HG03159 (cell line): ENCODE data around the gene NR2E1.

Experiments used
- ATAC-seq: cut with Tn5 transposase; IDR thresholded peaks from one replicate; pipeline ENCODE4 v1.9.1; 2021; ENCODE audit warnings: mild to moderate bottlenecking, moderate library complexity; ENCODE audit not compliant: unreplicated experiment

Gene NR2E1

DNA sequence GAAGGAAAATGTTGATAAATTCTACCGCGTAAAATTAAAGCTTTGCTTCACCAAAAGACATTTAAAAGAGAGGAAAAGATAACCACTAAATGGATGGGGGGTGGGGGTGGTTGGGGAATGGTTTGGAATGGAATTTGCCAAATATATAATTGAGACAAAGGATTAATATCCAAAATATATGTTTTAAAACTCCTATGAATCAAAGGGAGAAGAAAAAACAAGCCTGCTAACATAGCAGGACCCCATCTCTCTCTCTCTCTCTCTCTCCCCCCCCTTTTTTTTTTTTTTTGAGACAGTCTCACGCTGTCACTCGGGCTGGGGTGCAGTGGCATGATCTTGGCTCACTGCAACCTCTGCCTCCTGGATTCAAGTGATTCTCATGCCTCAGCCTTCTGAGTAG lies 13.4 kb upstream of the NR2E1 start:
- ATAC-seq: no peak

DNA sequence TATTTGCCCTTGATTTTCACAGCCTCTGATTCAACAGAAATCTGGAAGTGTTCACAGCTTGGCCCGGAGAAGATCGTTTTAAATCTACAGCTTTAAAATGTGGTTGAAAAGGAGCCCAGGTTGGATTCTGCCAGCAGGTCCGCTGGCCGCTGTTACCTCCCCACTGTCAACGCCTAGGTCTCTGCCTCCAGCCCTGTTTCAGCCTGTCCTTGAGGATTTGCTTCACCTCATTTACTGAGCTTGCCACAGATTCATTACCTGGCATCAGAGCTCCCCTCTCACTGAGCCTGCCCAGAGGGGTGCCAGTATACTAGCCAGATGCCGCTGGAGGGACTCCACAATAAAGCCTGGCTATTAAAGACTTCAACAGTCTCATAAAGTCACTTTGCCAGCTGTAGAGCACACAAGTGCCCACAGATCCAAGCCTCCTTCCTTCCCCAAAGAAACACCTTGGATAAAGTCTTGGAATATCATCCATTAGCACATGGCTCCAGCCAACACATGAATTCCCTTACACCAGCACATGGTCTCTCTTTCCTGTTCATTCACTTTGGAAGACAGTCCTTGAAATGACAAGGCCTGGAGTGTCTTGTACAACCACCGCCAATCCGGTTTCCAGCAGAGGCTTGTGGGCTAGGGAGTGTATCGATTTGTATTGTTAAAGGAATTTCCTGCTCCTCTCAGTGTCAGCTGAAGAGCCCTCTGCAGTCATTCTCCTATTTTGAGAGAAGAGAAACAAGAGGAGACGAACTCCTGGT lies 9.5 kb upstream of the NR2E1 start:
- no peak for ATAC-seq

DNA sequence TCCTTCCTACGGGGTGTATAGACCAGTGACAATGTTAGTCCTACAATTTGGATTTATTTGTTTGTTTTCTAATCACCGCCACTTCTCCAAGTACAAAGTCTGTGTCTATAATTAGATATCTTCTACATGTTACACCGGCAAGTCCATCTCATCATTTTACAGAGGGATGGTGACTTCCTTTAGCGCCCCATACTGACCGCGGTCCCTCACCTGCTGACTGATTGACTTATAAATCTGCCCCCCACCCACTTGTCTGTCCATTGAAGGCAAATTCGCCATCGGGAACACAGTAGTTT lies 8.9 kb upstream of the NR2E1 start:
- no peak for ATAC-seq

DNA sequence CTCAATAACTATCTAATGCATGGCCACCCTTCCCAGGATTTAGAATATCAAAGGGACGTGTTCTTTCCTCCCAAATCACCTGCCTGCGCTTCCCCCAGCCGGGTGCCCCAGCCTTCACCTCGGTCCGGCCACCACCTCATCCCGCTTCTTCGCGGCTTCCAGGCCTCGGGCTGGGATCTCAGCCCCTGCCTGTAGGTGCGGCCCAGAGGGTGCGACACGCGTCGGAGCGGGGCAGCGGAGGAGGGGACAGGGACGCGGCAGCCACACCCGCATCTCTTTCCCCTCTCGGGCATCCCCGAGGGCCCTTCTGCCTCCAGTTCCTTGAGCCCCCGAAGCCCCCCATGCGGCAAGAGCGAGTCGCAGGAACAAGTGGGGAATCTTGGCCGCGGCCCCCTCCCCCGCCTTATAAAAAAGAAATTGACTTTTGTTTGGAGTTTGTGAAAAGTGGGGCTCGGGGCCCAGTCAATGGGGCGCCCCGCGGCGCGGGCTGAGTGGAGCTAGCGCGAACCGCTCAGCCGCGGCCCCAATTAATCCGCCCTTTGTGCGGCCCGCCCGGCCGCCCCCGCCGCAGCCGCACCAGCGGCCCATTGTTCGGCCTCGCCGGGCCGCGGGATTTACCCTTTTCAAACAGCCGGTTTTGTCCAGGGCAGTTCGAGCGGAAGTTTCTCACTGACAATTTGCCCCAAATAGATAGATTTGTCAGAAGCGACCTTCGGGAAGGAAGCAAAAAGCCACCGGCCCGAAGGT lies 8.4 kb upstream of the NR2E1 start:
- no peak for ATAC-seq

DNA sequence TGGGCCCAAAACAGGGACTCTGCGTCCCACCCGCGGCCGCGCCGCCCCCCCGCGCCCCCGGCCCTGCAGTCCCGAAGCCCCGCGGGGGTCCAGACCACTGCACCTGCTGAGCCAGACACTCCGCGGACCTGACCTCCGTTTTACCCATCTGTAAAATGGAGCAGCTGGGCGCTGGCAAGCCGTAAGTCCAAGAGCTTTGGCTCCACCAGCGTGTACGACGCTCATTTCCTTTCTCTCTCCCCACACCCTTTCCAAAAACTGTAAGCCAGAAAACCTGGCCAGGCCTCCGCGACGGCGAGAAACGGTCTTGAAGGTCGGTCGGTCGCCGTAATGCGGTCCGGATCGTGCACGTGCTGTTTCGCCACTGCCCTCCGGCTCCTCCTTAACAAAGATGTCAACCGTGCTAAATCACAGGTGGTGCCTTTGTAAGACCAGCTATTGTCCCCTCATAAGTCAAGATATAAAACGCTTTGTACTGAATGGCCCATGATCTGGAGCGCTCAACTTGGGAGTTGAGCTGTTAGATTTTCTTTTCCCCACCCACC lies 7.8 kb upstream of the NR2E1 start:
- ATAC-seq: no peak

DNA sequence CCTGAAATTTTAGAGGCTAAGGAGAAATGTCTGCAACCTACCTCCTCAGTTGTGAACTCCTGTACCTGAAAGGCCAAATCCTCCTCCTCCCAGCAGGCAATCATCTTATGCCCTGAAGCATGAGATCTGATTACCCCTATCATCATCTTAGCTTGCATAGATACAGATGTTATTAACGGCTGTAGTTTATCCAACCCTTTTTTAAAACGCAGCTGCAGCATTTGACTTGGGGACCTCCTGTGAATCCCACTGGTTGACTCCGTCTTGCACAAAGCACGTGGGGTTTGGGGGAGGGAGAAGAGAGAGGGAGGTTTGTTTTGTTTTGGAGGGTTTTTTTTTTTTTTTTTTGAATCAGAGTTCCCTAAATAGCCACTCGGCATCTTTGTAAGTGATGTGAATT lies 5.8 kb upstream of the NR2E1 start:
- no peak for ATAC-seq

DNA sequence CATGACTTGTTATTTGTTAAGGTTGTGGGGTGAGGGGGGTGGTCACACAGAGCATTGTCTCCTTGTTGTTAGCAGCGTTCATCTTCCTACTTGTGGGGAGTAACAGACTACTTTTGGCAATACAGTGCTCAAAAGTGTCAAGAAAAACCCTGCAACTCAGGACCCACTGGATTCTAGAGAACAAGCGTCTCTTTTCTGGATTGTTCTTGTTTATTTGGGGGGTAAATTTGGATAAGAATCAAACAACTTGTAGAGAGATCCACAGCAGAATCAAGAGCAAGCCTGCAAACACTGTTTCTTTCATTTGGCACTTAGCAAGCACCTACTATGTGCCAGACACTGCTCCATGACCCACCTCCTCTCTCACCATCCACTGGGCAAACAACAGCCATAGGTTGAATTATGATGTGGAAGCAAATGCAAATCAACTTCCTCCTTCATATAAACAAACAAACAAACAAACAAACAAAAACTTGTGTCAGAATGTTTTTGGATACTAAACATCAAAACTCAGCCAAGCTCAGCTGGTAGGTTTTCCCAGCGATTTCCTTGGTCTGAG lies 4.0 kb upstream of the NR2E1 start:
- ATAC-seq: no peak

DNA sequence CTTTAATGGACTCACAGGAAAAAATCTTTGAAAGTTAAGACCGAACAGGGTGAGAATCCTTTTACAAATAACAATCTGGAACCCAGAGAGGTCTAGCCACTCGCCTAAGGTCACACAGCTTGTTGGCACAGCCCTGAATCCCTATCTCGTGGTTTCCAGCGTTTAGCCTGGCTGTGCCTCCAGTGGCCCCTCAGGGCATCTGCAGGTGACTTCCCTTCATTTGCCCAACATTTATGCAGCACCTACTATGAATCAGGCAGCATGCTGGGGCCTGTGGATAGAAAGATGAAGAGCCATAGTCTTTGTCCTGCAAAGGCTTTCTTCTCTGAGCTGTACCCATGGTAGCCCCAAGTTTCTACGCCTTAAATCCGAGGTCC lies 2.6 kb upstream of the NR2E1 start:
- ATAC-seq: no peak

DNA sequence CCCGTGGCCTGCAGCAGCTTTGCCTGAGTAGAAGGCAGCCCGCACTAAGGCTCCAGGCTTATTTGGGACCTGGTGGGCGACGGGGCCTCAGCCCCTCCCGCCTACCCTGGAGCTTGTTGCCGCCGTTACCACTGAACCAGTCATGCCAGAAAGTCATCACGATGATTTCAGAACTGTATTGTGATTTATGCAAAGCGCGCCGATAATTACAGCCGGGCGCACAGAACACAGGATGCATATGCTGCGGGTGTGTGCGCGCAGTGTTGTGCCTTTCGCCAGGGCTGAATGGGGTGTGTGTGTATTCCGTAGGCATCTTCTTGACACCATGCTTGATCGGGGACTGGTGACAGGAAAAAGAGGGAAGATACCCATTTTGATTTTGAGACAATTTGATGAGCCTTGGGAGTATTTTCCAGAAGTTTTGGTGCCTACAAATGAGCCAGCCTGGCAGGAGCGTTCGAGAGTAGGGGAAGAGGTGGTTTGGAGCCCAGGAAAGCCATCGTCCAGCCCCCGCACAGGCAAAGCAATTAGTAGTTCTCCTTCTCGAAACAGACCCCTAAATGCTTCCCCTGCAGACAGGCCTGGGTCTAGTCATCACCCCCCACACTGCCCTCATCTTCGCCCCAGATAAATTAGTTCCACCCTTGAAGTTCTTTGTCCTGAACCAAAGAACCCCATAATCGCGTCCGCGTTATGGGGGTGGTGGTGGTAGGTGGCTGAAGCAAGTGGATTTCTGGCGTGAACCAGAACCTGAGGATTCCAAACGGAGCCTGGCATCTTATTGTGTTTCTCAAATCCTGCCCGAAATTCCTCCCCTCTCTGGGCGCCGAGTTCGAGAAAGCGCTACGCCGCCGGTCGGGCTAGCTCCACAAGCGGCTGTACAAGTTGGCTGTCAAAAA lies 1.9 kb upstream of the NR2E1 start:
- no peak for ATAC-seq

DNA sequence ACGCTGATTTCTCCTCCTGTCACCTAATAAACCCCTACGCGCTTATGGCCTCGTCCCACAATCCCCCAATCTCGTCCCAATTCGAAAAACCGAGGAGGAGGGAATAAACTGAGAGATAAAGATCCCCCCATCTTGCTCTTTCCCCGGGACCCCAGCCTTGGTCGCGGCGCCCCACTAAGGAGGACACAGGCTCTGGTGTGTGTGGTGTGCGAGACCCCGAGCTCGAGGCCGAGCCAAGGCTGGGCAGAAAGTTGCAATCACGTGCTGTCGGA lies 1.3 kb upstream of the NR2E1 start:
- ATAC-seq: no peak

DNA sequence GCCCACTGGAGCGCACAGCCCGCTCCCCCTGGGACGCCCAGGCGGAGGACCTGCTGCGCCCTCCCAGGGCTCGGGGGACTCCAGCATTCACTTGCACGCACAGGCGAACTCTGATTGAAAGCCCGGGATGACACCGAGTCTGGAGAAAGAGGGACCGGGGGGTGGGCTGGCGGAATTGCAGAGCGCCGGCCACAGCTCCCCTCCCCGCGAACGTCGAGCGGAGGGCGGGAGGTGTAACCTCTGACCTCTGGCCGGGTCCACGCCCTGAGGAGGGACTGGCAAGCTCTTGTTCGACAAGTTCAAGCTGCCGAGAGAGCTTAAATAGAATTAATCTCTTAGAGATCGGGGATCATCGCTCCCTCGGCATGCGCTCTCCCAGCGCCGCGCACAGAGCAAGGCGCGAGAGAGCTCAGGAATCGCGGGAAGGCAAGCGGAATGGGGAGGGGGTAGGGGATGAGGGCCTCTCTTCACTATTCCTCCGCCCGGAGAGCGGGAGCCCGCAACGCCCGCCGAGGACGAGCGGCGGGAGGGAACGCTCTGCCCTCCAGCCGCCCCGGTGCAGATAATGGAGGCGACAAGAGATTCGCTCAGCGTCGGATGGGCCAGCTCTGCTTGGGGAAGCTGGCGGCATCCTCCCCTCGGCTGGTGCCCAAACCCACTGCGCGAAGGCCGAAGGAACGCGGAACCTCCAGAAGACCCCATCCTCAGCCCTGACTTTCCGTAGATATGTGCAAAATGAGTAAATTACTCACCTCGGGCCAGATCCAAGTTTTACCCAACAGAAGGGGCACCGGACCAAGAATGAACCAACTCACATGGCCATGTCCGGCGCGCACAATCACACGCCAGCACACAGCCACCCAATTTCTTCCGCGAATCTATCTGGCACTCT lies 761 bp upstream of the NR2E1 start:
- ATAC-seq: no peak

DNA sequence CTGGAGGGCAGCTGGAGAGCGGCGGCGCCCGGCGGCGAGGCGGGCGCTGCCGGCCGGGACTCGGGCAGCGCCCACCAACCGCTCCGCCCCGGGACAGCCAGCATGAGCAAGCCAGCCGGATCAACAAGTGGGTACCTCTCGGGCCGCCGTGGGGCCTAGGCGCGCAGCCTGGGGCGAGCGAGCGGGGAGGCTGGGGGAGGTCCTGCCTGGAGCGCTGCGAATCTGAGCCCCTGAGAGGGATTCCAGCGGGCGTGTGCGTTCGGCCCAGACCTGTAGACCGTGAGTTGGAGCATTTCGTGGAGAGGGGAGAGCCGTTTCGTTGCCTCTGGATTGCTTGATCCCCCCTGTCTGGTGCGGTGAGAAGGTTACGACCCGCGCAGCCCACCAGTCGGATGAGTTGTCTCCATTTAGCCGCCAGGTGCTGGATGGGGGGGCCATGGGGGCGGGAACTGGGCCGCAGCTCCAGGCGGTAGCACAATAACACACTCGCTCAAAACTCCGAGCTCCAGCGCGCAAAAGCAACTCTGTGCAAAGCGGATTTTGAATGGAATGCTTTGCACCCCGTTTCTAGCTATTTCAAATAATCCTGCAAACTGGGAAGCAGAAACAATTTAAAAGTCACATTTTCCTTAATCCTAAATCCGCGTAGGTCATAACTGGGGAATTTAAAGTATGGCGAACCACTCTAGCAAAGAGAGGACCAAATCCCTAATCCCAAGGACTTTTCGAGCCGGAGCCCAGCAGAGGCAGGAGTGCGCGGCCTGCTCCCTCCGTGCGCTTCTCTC lies 1.0 kb downstream of the NR2E1 start:
- ATAC-seq: no peak

DNA sequence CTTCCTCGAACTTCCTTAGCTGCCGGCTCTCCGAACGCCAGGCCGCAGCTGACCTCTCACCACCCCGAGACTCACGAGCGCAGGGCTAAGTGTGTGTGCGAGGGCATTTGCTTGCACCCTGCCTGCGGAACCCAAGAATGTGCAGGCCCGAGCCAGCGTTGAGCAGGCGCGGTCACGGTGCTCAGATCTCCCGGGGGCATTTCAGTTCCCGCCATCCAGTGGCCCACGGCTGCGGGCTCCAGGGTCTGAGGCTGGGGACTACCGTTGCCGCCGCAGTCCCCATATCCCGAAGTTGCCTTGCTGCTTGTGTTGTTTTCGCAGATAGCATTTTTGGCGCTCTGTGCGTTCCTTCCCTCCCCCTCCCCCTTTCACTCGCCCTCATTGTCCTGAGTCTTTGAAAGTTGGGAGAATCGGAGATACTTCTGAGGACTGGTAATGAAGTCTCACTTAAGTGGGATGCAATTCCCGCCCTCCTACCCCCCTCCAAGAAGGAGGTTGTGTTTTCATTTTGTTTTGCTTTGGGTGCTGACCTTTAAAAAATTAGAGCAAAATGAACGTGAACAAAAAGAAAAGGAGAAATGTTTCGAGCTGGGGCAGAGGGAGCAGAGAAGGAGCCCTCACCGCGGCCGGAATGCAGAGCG lies 1.7 kb downstream of the NR2E1 start:
- no peak for ATAC-seq

DNA sequence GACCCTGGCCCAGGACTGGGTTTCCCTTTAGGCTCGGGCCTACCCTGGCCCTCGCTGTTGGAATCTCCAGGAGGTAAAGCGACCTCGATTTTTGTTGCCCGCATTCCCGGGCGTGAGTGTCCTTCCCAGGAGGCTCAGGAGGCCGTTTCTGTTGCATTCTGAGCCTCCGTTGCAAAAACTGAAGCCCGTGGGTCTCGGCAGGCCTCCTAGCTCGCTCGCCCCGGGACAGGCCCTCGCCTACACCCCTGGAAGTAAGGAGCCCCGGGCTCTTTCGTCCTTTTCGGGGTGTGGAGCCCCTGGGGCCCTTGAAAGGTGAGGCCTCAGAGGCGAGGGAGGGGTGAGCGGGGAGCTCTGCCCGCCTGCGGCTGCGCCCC lies 2.3 kb downstream of the NR2E1 start:
- no peak for ATAC-seq

DNA sequence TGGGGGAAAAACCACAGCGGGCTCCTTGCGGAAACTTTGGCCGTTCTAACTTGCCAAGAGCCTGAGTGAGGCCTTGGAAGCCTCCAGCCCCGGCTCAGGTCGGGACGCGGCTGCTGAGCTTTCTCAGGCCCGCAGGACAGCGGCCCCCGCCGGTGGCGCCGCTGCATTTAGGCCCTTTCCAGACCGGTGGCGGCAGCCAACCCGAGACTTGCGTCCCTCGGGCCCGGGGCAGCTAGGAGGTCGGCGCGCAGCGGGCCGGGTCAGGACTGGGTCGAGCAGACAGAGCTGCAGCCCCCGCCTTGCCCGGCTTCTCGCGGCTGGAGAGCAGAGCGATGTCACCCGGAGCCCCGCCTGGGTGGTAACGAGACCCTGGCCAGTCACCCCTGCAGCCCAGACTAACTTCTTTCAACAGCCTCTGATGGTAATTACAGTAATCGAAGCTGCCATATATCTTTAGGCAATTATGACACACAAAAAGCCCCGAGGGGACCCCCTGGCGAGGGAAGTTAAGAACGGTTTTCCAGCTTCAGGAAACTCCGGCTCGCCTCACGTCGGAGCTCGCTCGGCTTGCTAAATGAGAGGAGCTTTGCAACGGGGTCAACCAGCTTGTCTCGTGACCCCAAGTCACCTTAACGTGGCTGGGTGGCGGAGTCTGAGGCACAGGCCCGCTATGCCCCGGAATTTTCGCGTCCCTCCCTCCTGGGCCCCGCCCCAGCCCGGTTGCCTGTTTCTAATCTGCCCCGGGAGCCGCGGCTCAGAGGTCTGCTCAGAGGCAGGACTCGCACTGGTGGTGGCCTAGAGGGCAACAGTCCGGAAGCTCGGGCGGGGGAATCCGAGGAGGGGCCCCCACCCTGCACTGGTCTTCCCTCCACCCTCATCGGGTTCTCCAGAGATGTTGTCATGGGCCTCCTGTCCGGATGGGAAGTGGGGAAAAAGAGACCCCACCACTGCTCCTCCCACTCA lies 3.0 kb downstream of the NR2E1 start:
- no peak for ATAC-seq

DNA sequence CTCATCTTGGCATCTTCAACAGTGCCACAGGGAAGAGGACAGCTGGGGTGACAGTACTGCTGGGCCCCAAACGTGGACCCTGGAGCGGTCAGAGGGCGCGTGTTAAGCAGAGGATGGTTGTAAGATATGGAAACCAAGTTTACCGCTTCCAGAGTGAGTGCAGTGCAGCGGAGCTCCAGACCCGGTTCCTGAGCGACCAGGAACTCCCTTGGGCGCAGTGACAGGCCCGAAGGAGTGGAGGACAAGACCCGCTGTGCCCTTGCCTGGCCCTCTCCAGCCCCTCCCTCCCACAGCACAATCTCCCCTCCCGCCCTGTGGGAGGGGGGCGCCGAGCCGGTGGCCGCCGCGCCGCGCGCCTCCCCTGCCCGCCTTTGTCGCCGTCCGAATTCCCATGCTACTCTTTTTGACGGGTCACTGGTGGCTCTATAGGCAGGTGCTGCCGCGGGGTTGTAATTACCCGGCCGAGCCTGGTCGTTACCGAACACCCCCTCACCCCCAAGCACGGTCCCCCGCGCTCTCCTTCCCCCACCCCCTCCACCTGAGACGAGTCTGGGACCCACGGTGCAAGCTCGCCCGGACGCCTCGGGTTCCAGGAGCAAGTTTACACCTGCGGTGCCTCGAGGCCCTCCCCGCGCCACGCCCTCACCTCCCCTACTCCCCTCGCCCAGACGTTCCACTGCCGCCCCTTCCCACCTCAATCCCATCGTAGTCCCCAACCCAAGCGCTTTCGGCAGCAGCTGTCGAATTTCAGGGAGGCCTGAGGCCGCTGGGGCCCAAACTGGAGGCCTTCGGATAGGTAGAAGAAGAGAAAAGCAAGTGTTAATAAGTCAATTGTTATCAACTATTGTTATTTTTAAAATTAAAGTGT lies 3.9 kb downstream of the NR2E1 start:
- no peak for ATAC-seq
